Measurements from ENCODE around the gene TMEM207. TPM values are rescaled to one million over a fixed set of nuclear protein-coding genes. Genes with fewer than 3 reads are reported as not detected.

The TMEM207 gene
- not detected for total RNA-seq

GRCh38 chr3:190449801-190450200, at the start of gene TMEM207:
TSS of gene TMEM207 (minus strand) at chr3:190449901. CDS start at chr3:190449809, 92 bp downstream.

GRCh38 chr3:190387578-190388213, 62.0 kb downstream of the TMEM207 start, which contains the start of gene CLDN16:
TSS of gene CLDN16 (plus strand) at chr3:190388163. CDS start at chr3:190388330, 167 bp downstream.

Other genes starting within 250 kb of the TMEM207 start
- gene CLDN1, start 127.5 kb downstream of the TMEM207 start, total RNA-seq = 3.0 TPM
- 0.46 TPM for gene CLDN16, start 61.7 kb downstream of the TMEM207 start, total RNA-seq
- gene IL1RAP, start 64.2 kb upstream of the TMEM207 start, total RNA-seq = 11.5 TPM